Large intestine (tissue), 3 donors: ENCODE data around the gene TEAD3. TPM values are rescaled to one million over a fixed set of nuclear protein-coding genes. Genes with fewer than 3 reads are reported as not detected.

ENCODE experiments used
- DNase-seq, 2 donors: peaks; one replicate each; pipeline versions ENCODE4 v3.0.0 to v3.0.0-alpha.2; 2013
- H3K27ac ChIP-seq: one replicate; pipeline ENCODE4 v1.5.1; 2013; ENCODE audit warnings: low read length
- H3K27me3 ChIP-seq: 2 replicates; pipeline ENCODE4 v1.6.1; 2013; ENCODE audit warnings: low read length; ENCODE audit not compliant: control insufficient read depth, insufficient read depth
- H3K36me3 ChIP-seq: 2 replicates; pipeline ENCODE4 v1.6.1; 2013; ENCODE audit warnings: low read length; ENCODE audit not compliant: control insufficient read depth, insufficient read depth
- H3K4me1 ChIP-seq: one replicate; pipeline ENCODE4 v1.6.1; 2013; ENCODE audit warnings: low read length; ENCODE audit not compliant: control insufficient read depth, insufficient read depth
- H3K4me3 ChIP-seq: one replicate; pipeline ENCODE4 v1.5.1; 2013; ENCODE audit warnings: low read length
- H3K9me3 ChIP-seq: one replicate; pipeline ENCODE4 v1.6.1; 2013; ENCODE audit warnings: mild to moderate bottlenecking, low read depth, low read length, moderate library complexity; ENCODE audit not compliant: control insufficient read depth
- WGBS: methylation state at CpG from one replicate; pipeline ENCODE4 v1.1.5; 2013; ENCODE audit warnings: low lambda C conversion rate; ENCODE audit not compliant: insufficient coverage; 5-methylcytosine and 5-hydroxymethylcytosine counted together
- polyA plus RNA-seq: library from polyadenylated mRNA; unstranded; fragments of 120-200 nt; gene quantifications from one replicate; pipeline ENCODE4 v1.2.1, GENCODE V29; 2013

TEAD3 gene
- polyA plus RNA-seq, 1 donor = 41.2 TPM

DNA sequence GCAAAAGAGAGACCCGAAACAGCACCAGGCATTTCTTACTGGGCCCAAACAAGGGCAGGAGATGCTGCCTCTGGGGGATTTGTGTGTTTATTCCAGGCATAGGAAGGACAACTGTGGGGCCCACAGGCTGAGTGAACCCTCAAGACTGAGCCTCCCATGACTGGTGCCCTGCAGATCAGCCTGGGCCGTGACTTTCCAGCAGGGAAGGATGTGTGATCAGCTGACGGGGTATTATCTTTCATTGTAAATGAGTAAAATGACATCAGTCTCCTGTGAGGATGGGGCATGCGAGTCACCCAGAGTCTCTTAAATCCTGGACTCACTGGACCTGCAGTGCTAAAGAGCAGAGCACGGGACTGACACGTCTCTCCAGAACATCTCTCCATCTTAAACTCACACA lies 3.9 kb upstream of the TEAD3 start:
- Histone ChIP-seq H3K36me3 (no peaks in the 10 kb centered on the region), H3K27me3 (peaks cover 26% of the 10 kb centered on the region), H3K4me3 (no peak overlapping the region), H3K9me3 (peaks cover 6% of the 10 kb centered on the region), H3K4me1 (peaks cover 12% of the 10 kb centered on the region), H3K27ac (no peak overlapping the region)
- DNase-seq = peak in 1 of 2 donors; percentile 60
- WGBS = no CpG with 5 or more reads among the region's 6 CpGs

GRCh38 chr6:35499372-35499771 lies 2.5 kb upstream of the TEAD3 start:
- H3K27me3 ChIP-seq = peaks cover 21% of the 10 kb centered on the region
- DNase-seq = no peak
- no CpG with 5 or more reads among the region's 4 CpGs for WGBS

GRCh38 chr6:35498422-35499067 lies 1.7 kb upstream of the TEAD3 start:
- peak overlapping the region; percentile 53 for H3K4me3 ChIP-seq
- peaks cover 17% of the 10 kb centered on the region for H3K27me3 ChIP-seq
- no CpG with 5 or more reads among the region's 14 CpGs for WGBS
- DNase-seq = peak in 1 of 2 donors; percentile 68
- peaks cover 5% of the 10 kb centered on the region for H3K9me3 ChIP-seq
- peaks cover 30% of the 10 kb centered on the region for H3K4me1 ChIP-seq
- H3K27ac ChIP-seq = peak overlapping the region; percentile 74
- H3K36me3 ChIP-seq = no peaks in the 10 kb centered on the region

More at GRCh38 chr6:35499372-35499771, 2.5 kb upstream of the TEAD3 start:
- Histone ChIP-seq H3K9me3 (peaks cover 5% of the 10 kb centered on the region), H3K4me3 (no peak overlapping the region), H3K27ac (no peak overlapping the region), H3K36me3 (no peaks in the 10 kb centered on the region), H3K4me1 (peaks cover 22% of the 10 kb centered on the region)

DNA sequence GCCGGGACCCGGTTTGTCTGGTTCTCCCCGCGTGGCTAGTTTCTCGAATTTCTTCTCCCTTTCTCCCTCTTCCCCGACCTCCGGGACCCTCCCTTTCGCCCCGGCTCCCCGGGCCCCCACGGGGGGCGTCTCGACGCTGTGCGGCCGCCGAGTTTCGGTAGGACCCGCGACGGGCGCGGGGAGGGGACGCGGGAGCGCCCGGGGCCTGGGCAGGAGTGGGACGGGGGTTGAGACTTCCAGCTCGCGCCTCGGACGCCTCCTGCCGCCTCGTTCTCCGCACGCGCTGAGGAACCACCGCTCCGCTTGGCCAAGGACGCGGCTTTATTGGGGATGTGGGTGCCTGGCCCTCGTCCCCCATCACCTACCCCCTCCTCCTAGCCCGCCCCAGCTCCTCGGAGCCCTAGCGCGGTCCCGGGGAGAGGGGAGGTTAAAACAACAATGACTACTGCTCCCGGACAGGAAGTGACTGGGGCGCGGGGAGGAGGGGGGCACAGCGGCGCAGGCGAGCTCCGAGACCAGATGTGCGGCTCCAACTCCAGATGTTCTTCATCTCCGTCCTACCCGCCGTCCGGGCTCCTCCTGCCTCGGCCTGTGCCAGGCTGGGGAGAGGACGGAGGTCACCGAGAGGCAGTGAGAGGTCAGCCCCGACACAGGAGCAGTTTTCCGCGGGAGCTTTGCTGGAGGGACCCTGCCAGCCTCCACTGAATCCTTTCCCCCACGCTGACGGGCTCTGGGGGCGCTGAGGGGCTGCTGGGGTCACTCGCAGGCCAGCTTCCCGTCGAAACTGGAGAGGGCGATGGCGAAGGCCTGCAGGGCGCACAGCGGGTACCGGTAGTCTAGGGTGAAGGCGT lies 917 bp upstream of the TEAD3 start:
- Histone ChIP-seq H3K4me1 (peaks cover 37% of the 10 kb centered on the region), H3K4me3 (peak overlapping the region; percentile 53), H3K36me3 (peaks cover 3% of the 10 kb centered on the region), H3K27ac (peak overlapping the region; percentile 74), H3K9me3 (peaks cover 5% of the 10 kb centered on the region), H3K27me3 (peaks cover 14% of the 10 kb centered on the region)
- no CpG with 5 or more reads among the region's 77 CpGs for WGBS
- DNase-seq = peak; percentile 56 to 78

GRCh38 chr6:35496036-35496840 lies 641 bp downstream of the TEAD3 start:
- WGBS = no CpG with 5 or more reads among the region's 63 CpGs
- peak; percentile 55 to 85 for DNase-seq
- peaks cover 53% of the 10 kb centered on the region for H3K4me1 ChIP-seq

GRCh38 chr6:35495258-35496035 lies 1.4 kb downstream of the TEAD3 start:
- no CpG with 5 or more reads among the region's 9 CpGs for WGBS
- Histone ChIP-seq H3K36me3 (peaks cover 3% of the 10 kb centered on the region), H3K27me3 (peaks cover 13% of the 10 kb centered on the region), H3K4me1 (peaks cover 60% of the 10 kb centered on the region), H3K27ac (peak overlapping the region; percentile 87), H3K4me3 (peak overlapping the region; percentile 82), H3K9me3 (peaks cover 5% of the 10 kb centered on the region)
- DNase-seq = no peak

More at GRCh38 chr6:35496036-35496840, 641 bp downstream of the TEAD3 start:
- H3K36me3 ChIP-seq = peaks cover 3% of the 10 kb centered on the region
- peak overlapping the region; percentile 82 for H3K4me3 ChIP-seq
- H3K27ac ChIP-seq = peak overlapping the region; percentile 87
- H3K27me3 ChIP-seq = peaks cover 13% of the 10 kb centered on the region
- peaks cover 5% of the 10 kb centered on the region for H3K9me3 ChIP-seq

DNA sequence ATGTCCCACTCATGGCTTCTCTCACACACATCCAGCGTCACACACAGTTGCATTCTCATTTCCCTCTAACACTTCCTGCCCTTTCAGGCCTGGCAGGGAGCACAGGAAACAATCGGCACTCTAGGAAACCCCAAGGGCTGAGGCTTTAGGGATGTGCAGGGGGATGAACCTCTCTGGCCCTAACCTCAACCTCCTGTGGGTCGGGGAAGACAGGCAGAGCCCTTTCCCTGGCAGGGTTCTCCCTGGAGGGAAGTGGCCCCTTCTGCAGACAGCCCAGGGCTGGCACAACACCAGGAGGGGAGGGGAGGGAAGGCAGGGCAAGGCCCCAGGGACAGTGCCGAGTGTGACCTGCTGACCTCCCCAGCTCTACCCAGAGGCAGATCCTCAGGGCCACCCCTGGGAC lies 2.7 kb downstream of the TEAD3 start:
- DNase-seq = no peak

GRCh38 chr6:35493307-35493983 lies 3.4 kb downstream of the TEAD3 start:
- Histone ChIP-seq H3K27me3 (peaks cover 7% of the 10 kb centered on the region), H3K36me3 (peaks cover 3% of the 10 kb centered on the region), H3K27ac (peak overlapping the region; percentile 60), H3K4me3 (no peak overlapping the region), H3K9me3 (peaks cover 5% of the 10 kb centered on the region), H3K4me1 (peaks cover 69% of the 10 kb centered on the region)
- WGBS = no CpG with 5 or more reads among the region's 28 CpGs
- no peak for DNase-seq

More for the DNA sequence above, 2.7 kb downstream of the TEAD3 start:
- H3K27ac ChIP-seq = no peak overlapping the region
- peaks cover 70% of the 10 kb centered on the region for H3K4me1 ChIP-seq
- 57% methylated on average over 1 of the region's 4 CpGs for WGBS
- H3K27me3 ChIP-seq = peaks cover 13% of the 10 kb centered on the region
- peaks cover 3% of the 10 kb centered on the region for H3K36me3 ChIP-seq
- H3K9me3 ChIP-seq = peaks cover 5% of the 10 kb centered on the region
- H3K4me3 ChIP-seq = no peak overlapping the region

GRCh38 chr6:35492974-35493284 lies 4.0 kb downstream of the TEAD3 start:
- Histone ChIP-seq H3K4me1 (peaks cover 71% of the 10 kb centered on the region), H3K27ac (peak overlapping the region; percentile 60), H3K4me3 (no peak overlapping the region), H3K9me3 (peaks cover 1% of the 10 kb centered on the region), H3K27me3 (peaks cover 2% of the 10 kb centered on the region), H3K36me3 (peaks cover 3% of the 10 kb centered on the region)
- WGBS = 73% methylated on average over 5 of the region's 7 CpGs
- no peak for DNase-seq
